C4-2B (cell line): ENCODE measurements around the gene RAP1GAP.

Source experiments
- ZFX ChIP-seq: fragments of 450-650 bp; IDR thresholded peaks from 2 replicates; pipeline ENCODE4 v1.6.1; 2017
- TF ChIP-seq, protein P1 (sequence below): fragments of 450-650 bp; conservative IDR thresholded peaks from 2 replicates; pipeline ENCODE4 v1.5.1; 2017; ENCODE audit warnings: mild to moderate bottlenecking

DNA sequence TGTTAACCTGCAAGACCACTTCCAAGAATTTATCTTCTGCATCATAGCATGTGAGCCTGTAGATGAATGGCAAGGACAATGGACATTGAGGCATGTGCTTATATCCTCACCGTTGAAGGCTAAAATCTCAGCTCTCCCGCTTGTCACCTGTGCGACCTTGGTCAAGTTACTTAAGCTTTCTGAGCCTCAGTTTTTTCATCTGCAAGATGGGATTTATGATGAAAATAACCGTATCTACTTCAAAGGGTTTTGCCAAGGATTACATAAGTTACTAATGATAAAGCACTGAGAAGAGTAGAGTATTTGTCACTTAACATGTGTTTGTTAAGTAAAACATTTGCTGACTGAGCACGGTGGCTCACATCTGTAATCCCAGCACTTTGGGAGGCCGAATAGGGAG lies 14.9 kb downstream of the RAP1GAP start:
- TF ChIP-seq, protein P1, sequence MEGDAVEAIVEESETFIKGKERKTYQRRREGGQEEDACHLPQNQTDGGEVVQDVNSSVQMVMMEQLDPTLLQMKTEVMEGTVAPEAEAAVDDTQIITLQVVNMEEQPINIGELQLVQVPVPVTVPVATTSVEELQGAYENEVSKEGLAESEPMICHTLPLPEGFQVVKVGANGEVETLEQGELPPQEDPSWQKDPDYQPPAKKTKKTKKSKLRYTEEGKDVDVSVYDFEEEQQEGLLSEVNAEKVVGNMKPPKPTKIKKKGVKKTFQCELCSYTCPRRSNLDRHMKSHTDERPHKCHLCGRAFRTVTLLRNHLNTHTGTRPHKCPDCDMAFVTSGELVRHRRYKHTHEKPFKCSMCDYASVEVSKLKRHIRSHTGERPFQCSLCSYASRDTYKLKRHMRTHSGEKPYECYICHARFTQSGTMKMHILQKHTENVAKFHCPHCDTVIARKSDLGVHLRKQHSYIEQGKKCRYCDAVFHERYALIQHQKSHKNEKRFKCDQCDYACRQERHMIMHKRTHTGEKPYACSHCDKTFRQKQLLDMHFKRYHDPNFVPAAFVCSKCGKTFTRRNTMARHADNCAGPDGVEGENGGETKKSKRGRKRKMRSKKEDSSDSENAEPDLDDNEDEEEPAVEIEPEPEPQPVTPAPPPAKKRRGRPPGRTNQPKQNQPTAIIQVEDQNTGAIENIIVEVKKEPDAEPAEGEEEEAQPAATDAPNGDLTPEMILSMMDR: no peak
- no peak for TF ChIP-seq ZFX
